Right lobe of liver (tissue), 6 donors: ENCODE data around the gene CSNK1G1. TPM values are rescaled to one million over a fixed set of nuclear protein-coding genes. Genes with fewer than 3 reads are reported as not detected.

ENCODE experiments used
- ATAC-seq, 4 donors: fragments of 200-7000 bp; cut with Tn5 transposase; one replicate each; pipeline ENCODE4 v1.9.1; 2020; ENCODE audit warnings: mild to moderate bottlenecking in 4 of 4, moderate library complexity in 4 of 4
- DNase-seq, 3 donors: peaks; one replicate each; pipeline ENCODE4 v3.0.0-alpha.2; 2020
- H3K27ac ChIP-seq, 3 donors: fragments of 200-600 bp; one replicate each; pipeline ENCODE4 v1.8.0; 2022
- H3K27me3 ChIP-seq, 2 donors: fragments of 200-600 bp; one replicate each; pipeline ENCODE4 v1.8.0; 2022
- H3K36me3 ChIP-seq, 4 donors: fragments of 200-600 bp; sonication (generic) in 1 of 4; one replicate each; pipeline versions ENCODE4 v1.5.1 to v1.8.0; 2017 to 2022; ENCODE audit warnings: control low read depth in 1 of 4
- H3K4me1 ChIP-seq, 4 donors: fragments of 200-600 bp; sonication (generic) in 1 of 4; one replicate each; pipeline versions ENCODE4 v1.5.1 to v1.8.0; 2017 to 2022; ENCODE audit warnings: control low read depth in 1 of 4
- H3K4me3 ChIP-seq, 3 donors: fragments of 200-600 bp; one replicate each; pipeline ENCODE4 v1.8.0; 2022
- H3K9me3 ChIP-seq, 4 donors: fragments of 200-600 bp; sonication (generic) in 1 of 4; one replicate each; pipeline versions ENCODE4 v1.5.1 to v1.8.0; 2017 to 2022; ENCODE audit warnings: control low read depth in 1 of 4
- CTCF ChIP-seq, 4 donors: fragments of 200-600 bp in 3 of 4; fragments of 450-650 bp in 1 of 4; IDR thresholded peaks; one replicate each; pipeline versions ENCODE4 v1.5.1 to v1.8.0; 2016 to 2022; ENCODE audit warnings: antibody characterized with exemption in 4 of 4, mild to moderate bottlenecking in 2 of 4
- POLR2A ChIP-seq: fragments of 450-650 bp; IDR thresholded peaks from one replicate; pipeline ENCODE4 v1.6.1; 2017; ENCODE audit warnings: antibody characterized with exemption, mild to moderate bottlenecking
- WGBS: methylation state at CpG from one replicate; pipeline ENCODE4 v1.1.6; 2018; ENCODE audit warnings: low coverage, low lambda C conversion rate; ENCODE audit not compliant: insufficient coverage; ENCODE audit errors: missing lambda C conversion rate; 5-methylcytosine and 5-hydroxymethylcytosine counted together
- intact Hi-C, 2 donors: fragments of 100-400 bp; cut with DNase I; formaldehyde crosslinking; loops; one replicate each; pipeline versions ENCODE4 v1.11.2 to v1.14.1; 2022
- total RNA-seq, 6 experiments: library from RNA; depleted of rRNA in 2 of 6; stranded (reverse); fragments of >200 nt in 2 of 6; fragmentation: NEBNext Ultra II Directional in 3 of 6; extraction: Animal tissue kit (Norgen Biotek cat#: 25700) in 3 of 6; gene quantifications; one replicate each; pipeline versions ENCODE4 v1.1.0 to v1.2.4, GENCODE V29; 2016 to 2023
- donor health status: DM: no; HTN: yes; CAD: no.
- donor health status: DM: no; HTN: no; CAD: no.
- donor health status: DM: no; HTN: no; CAD: no.
- donor health status: DM: no; HTN: yes; CAD: no.
- donor health status: DM: no; HTN: yes; CAD: no.

CSNK1G1 gene
- total RNA-seq, 6 experiments from 2014 or later = 3.9 to 7.1 (median 5.5) TPM

GRCh38 chr15:64284042-64284441 lies 71.9 kb downstream of the CSNK1G1 start:
- TF ChIP-seq CTCF (IDR thresholded peaks at IDR 0.05) (no peak), POLR2A (no peak)
- intact Hi-C loops = no loop called here

GRCh38 chr15:64282701-64283100 lies 73.3 kb downstream of the CSNK1G1 start:
- Histone ChIP-seq H3K27me3 (no peaks in the 10 kb centered on the region), H3K36me3 (no peaks in the 10 kb centered on the region), H3K9me3 (no peaks in the 10 kb centered on the region), H3K4me3 (no peak overlapping the region), H3K27ac (no peak overlapping the region), H3K4me1 (peaks cover 0 to 5% (median 0%) of the 10 kb centered on the region in 4 donors)
- ATAC-seq = no peak
- intact Hi-C loops = no loop called here
- TF ChIP-seq POLR2A = no peak
- TF ChIP-seq CTCF (IDR thresholded peaks at IDR 0.05) = no peak
- DNase-seq = no peak

More at GRCh38 chr15:64284042-64284441, 71.9 kb downstream of the CSNK1G1 start:
- Histone ChIP-seq H3K4me3 (no peak overlapping the region), H3K27me3 (no peaks in the 10 kb centered on the region), H3K36me3 (no peaks in the 10 kb centered on the region), H3K4me1 (peaks cover 0 to 5% (median 0%) of the 10 kb centered on the region in 4 donors), H3K9me3 (no peaks in the 10 kb centered on the region), H3K27ac (no peak overlapping the region)
- no peak for DNase-seq
- 53% methylated on average over 1 of the region's 1 CpG for WGBS
- peak in 2 of 4 donors; percentile 33 to 39 for ATAC-seq

- no peak overlapping the region for H3K27ac ChIP-seq
- intact Hi-C loops = no loop called here
- no peaks in the 10 kb centered on the region for H3K4me1 ChIP-seq
- no peaks in the 10 kb centered on the region for H3K27me3 ChIP-seq
- H3K4me3 ChIP-seq = no peak overlapping the region
- H3K9me3 ChIP-seq = no peaks in the 10 kb centered on the region
- WGBS = 87% methylated on average over 4 of the region's 4 CpGs
- DNase-seq = no peak
- ATAC-seq = no peak
- H3K36me3 ChIP-seq = no peaks in the 10 kb centered on the region
- no peak for TF ChIP-seq POLR2A
- TF ChIP-seq CTCF (IDR thresholded peaks at IDR 0.05) = no peak
Observed at GRCh38 chr15:64279131-64279530, 76.8 kb downstream of the CSNK1G1 start.

GRCh38 chr15:64275934-64276333 lies 80.0 kb downstream of the CSNK1G1 start:
- Histone ChIP-seq H3K4me1 (no peaks in the 10 kb centered on the region), H3K9me3 (no peaks in the 10 kb centered on the region), H3K4me3 (no peak overlapping the region), H3K36me3 (no peaks in the 10 kb centered on the region), H3K27me3 (no peaks in the 10 kb centered on the region), H3K27ac (no peak overlapping the region)
- DNase-seq (no peak), ATAC-seq (no peak)
- WGBS = 67% methylated on average over 1 of the region's 1 CpG
- intact Hi-C loops = no loop called here
- TF ChIP-seq CTCF (IDR thresholded peaks at IDR 0.05) (no peak), POLR2A (no peak)

- no peak for TF ChIP-seq CTCF (IDR thresholded peaks at IDR 0.05)
- no peak for TF ChIP-seq POLR2A
- ATAC-seq (no peak), DNase-seq (no peak)
- Histone ChIP-seq H3K4me1 (no peaks in the 10 kb centered on the region), H3K27me3 (no peaks in the 10 kb centered on the region), H3K4me3 (no peak overlapping the region), H3K27ac (no peak overlapping the region), H3K9me3 (no peaks in the 10 kb centered on the region), H3K36me3 (no peaks in the 10 kb centered on the region)
- WGBS = 70% methylated on average over 1 of the region's 2 CpGs
- intact Hi-C loops = no loop called here
Observed at GRCh38 chr15:64274341-64274950, 81.5 kb downstream of the CSNK1G1 start.
